A549 (cell line): ENCODE data around the gene SOX5. TPM values are rescaled to one million over a fixed set of nuclear protein-coding genes. Genes with fewer than 3 reads are reported as not detected.

ENCODE experiments used
- ATAC-seq, 2 experiments: fragments of 200-7000 bp in 1 of 2; fragments of >200 bp in 1 of 2; cut with Nextera tagmentation in 1 of 2; cut with Tn5 transposase in 1 of 2; 3 replicates each; pipeline versions ENCODE4 v1.8.0 to v1.9.1; 2018 to 2020; ENCODE audit warnings: mild to moderate bottlenecking in 1 of 2, moderate library complexity in 1 of 2
- CTCF ChIA-PET: fragments of 300-600 bp; sonication (Branson Sonifier 250); formaldehyde crosslinking; extraction: SDS; loops from one replicate; lab custom pipeline; 2021; ENCODE audit warnings: antibody characterized with exemption, inconsistent platforms; lab: Yijun Ruan, JAX
- POLR2A ChIA-PET: fragments of 350-600 bp; formaldehyde crosslinking; extraction: SDS; loops from one replicate; lab custom pipeline; 2021; ENCODE audit warnings: antibody characterized with exemption, inconsistent platforms; lab: Yijun Ruan, JAX
- DNase-seq, 2 experiments: peaks; one replicate each; pipeline versions ENCODE4 v3.0.0 to v3.0.0-alpha.2; 2011 to 2016; ENCODE audit warnings: low read depth in 1 of 2, low spot score in 1 of 2
- FAIRE-seq: peaks from 2 replicates; lab custom pipeline; 2011; peaks lifted over from hg19 to GRCh38; lab: Jason Lieb, UNC
- H3K27ac ChIP-seq, 2 experiments: fragments of >200 bp; sonication (Bioruptor Twin); formaldehyde crosslinking; 3 replicates each; pipeline ENCODE4 v1.5.1; 2016 to 2017
- H3K4me1 ChIP-seq: fragments of >200 bp; sonication (Bioruptor Twin); formaldehyde crosslinking; 3 replicates; pipeline ENCODE4 v1.6.1; 2016
- H3K4me2 ChIP-seq: fragments of >200 bp; sonication (Bioruptor Twin); formaldehyde crosslinking; 3 replicates; pipeline ENCODE4 v1.6.1; 2016
- H3K4me3 ChIP-seq: fragments of >200 bp; sonication (Bioruptor Twin); formaldehyde crosslinking; 3 replicates; pipeline ENCODE4 v1.5.1; 2016
- H3K9me3 ChIP-seq: fragments of >200 bp; sonication (Bioruptor Twin); formaldehyde crosslinking; 3 replicates; pipeline ENCODE4 v1.6.1; 2016
- CBX2 ChIP-seq: fragments of 200-600 bp; sonication (generic); IDR thresholded peaks from 2 replicates; pipeline ENCODE4 v1.6.1; 2016; ENCODE audit warnings: low read depth, mild to moderate bottlenecking, borderline replicate concordance
- CBX8 ChIP-seq: fragments of 200-600 bp; sonication (generic); IDR thresholded peaks from 2 replicates; pipeline ENCODE4 v1.6.1; 2016
- CEBPB ChIP-seq, 2 experiments: fragments of >200 bp in 1 of 2; sonication (Bioruptor Twin) in 1 of 2; formaldehyde crosslinking in 1 of 2; IDR thresholded peaks; 2 replicates each; pipeline ENCODE4 v1.6.1; 2012 to 2016
- CHD2 ChIP-seq: fragments of 150-350 bp; IDR thresholded peaks from 2 replicates; pipeline ENCODE4 v1.6.1; 2014; ENCODE audit warnings: low read length; ENCODE audit not compliant: partially characterized antibody
- CTCF ChIP-seq: fragments of >200 bp; sonication (Bioruptor Twin); formaldehyde crosslinking; IDR thresholded peaks from 3 replicates; pipeline ENCODE4 v1.5.1; 2016
- ELK1 ChIP-seq: fragments of 150-350 bp; IDR thresholded peaks from 2 replicates; pipeline ENCODE4 v1.6.1; 2014; ENCODE audit warnings: low read depth, mild to moderate bottlenecking, low read length
- FOSL2 ChIP-seq, 2 experiments: fragments of 450-650 bp in 1 of 2; fragments of >200 bp in 1 of 2; sonication (Bioruptor Twin) in 1 of 2; formaldehyde crosslinking; IDR thresholded peaks; 2 replicates each; pipeline versions ENCODE4 v1.5.0 to v1.6.1; 2016 to 2020; ENCODE audit warnings: mild to moderate bottlenecking in 1 of 2, moderate library complexity in 1 of 2
- HES2 ChIP-seq: fragments of >200 bp; sonication (Bioruptor Twin); formaldehyde crosslinking; IDR thresholded peaks from 2 replicates; pipeline ENCODE4 v1.6.1; 2016
- HOXA7 ChIP-seq: fragments of 250-450 bp; sonication (Bioruptor Pico); IDR thresholded peaks from 2 replicates; pipeline ENCODE4 v1.5.0; 2020; ENCODE audit warnings: mild to moderate bottlenecking, moderate library complexity
- HOXB5 ChIP-seq: fragments of 250-450 bp; sonication (Bioruptor Pico); IDR thresholded peaks from 2 replicates; pipeline ENCODE4 v1.5.0; 2020; ENCODE audit warnings: mild to moderate bottlenecking, moderate library complexity
- JUN ChIP-seq, 2 experiments: fragments of >200 bp; sonication (Bioruptor Twin); formaldehyde crosslinking; IDR thresholded peaks; 2 replicates in 1 of 2; 3 replicates in 1 of 2; pipeline ENCODE4 v1.6.1; 2016 to 2017
- JUNB ChIP-seq: fragments of >200 bp; sonication (Bioruptor Twin); formaldehyde crosslinking; IDR thresholded peaks from 2 replicates; pipeline ENCODE4 v1.6.1; 2016
- KDM1A ChIP-seq: fragments of 200-600 bp; sonication (generic); IDR thresholded peaks from 2 replicates; pipeline ENCODE4 v1.6.1; 2016; ENCODE audit warnings: low read depth, mild to moderate bottlenecking
- KDM5A ChIP-seq: fragments of 200-600 bp; sonication (generic); IDR thresholded peaks from 2 replicates; pipeline ENCODE4 v1.6.1; 2016; ENCODE audit warnings: antibody characterized with exemption, mild to moderate bottlenecking
- MAFK ChIP-seq: fragments of 450-650 bp; IDR thresholded peaks from 2 replicates; pipeline ENCODE4 v1.6.1; 2014; ENCODE audit not compliant: partially characterized antibody
- MAX ChIP-seq: IDR thresholded peaks from 2 replicates; pipeline ENCODE4 v1.6.1; 2012
- PBX3 ChIP-seq: IDR thresholded peaks from 2 replicates; pipeline ENCODE4 v1.6.1; 2012
- RAD21 ChIP-seq, 2 experiments: fragments of >200 bp in 1 of 2; sonication (Bioruptor Twin) in 1 of 2; formaldehyde crosslinking in 1 of 2; IDR thresholded peaks in 1 of 2; conservative IDR thresholded peaks in 1 of 2; 2 replicates in 1 of 2; 3 replicates in 1 of 2; pipeline ENCODE4 v1.6.1; 2012 to 2018; ENCODE audit warnings: inconsistent platforms in 1 of 2
- RCOR1 ChIP-seq: fragments of 150-350 bp; IDR thresholded peaks from 2 replicates; pipeline ENCODE4 v1.6.1; 2014; ENCODE audit warnings: antibody characterized with exemption, low read length, low read depth
- REST ChIP-seq: fragments of 200-600 bp; sonication (generic); IDR thresholded peaks from 2 replicates; pipeline ENCODE4 v1.6.1; 2016; ENCODE audit warnings: antibody characterized with exemption, mild to moderate bottlenecking, moderate library complexity
- RFX5 ChIP-seq: fragments of 450-650 bp; IDR thresholded peaks from 2 replicates; pipeline ENCODE4 v1.7.1; 2014; ENCODE audit warnings: antibody characterized with exemption, mild to moderate bottlenecking, moderate library complexity
- SMC3 ChIP-seq: fragments of >200 bp; sonication (Bioruptor Twin); formaldehyde crosslinking; IDR thresholded peaks from 3 replicates; pipeline ENCODE4 v1.6.1; 2018; ENCODE audit warnings: inconsistent platforms
- TFCP2L1 ChIP-seq: fragments of 250-450 bp; sonication (Bioruptor Pico); IDR thresholded peaks from 2 replicates; pipeline ENCODE4 v1.5.0; 2021; ENCODE audit warnings: mild to moderate bottlenecking
- TP53 ChIP-seq: fragments of 250-450 bp; sonication (Bioruptor Pico); IDR thresholded peaks from 2 replicates; pipeline ENCODE4 v1.5.0; 2021; ENCODE audit warnings: mild to moderate bottlenecking, moderate library complexity
- ZC3H11A ChIP-seq: fragments of 450-650 bp; IDR thresholded peaks from 2 replicates; pipeline ENCODE4 v1.6.1; 2014; ENCODE audit warnings: antibody characterized with exemption, mild to moderate bottlenecking
- ZFP36 ChIP-seq: fragments of 450-650 bp; IDR thresholded peaks from 2 replicates; pipeline ENCODE4 v1.6.1; 2014; ENCODE audit warnings: borderline replicate concordance; ENCODE audit not compliant: partially characterized antibody
- ZSCAN20 ChIP-seq: fragments of 250-450 bp; sonication (Bioruptor Pico); IDR thresholded peaks from 2 replicates; pipeline ENCODE4 v1.8.0; 2022; ENCODE audit warnings: mild to moderate bottlenecking, moderate library complexity
- WGBS: methylation state at CpG from one replicate; pipeline ENCODE4 v1.1.6; 2017; ENCODE audit errors: missing lambda C conversion rate; 5-methylcytosine and 5-hydroxymethylcytosine counted together
- polyA plus RNA-seq, 4 experiments: library from polyadenylated mRNA; depleted of rRNA in 3 of 4; stranded (reverse); fragments of >200 nt; fragmentation: RNase III in 1 of 4; extraction: RNeasy Plus Mini Kit Qiagen cat#74134 plus additional on column Dnase treatment in 1 of 4; gene quantifications; 2 replicates in 3 of 4; 3 replicates in 1 of 4; pipeline ENCODE4 v1.2.3, GENCODE V29; 2011 to 2017

The SOX5 gene
- polyA plus RNA-seq, 2 of the 4 experiments (the other 2 are of a cell fraction): not detected

- TF ChIP-seq ELK1: no peak
- TF ChIP-seq HES2: no peak
- TF ChIP-seq FOSL2 (IDR thresholded peaks at IDR 0.05): no peak
- TF ChIP-seq FOSL2 (CRISPR knock-in tag; IDR thresholded peaks at IDR 0.05): no peak
- no peak for TF ChIP-seq CEBPB (IDR thresholded peaks at IDR 0.05)
- no peak for TF ChIP-seq KDM5A
- no peak for TF ChIP-seq ZFP36
- no peak for TF ChIP-seq HOXA7 (CRISPR knock-in tag)
- no peak for TF ChIP-seq ZC3H11A
- TF ChIP-seq SMC3: no peak
- TF ChIP-seq RAD21 (conservative IDR thresholded peaks at IDR 0.05 in 1 of 2, IDR thresholded peaks at IDR 0.05 in 1 of 2): no peak
These were observed 115.4 kb downstream of the SOX5 start (continued) for GRCh38 chr12:23834076-23834475.

GRCh38 chr12:23831739-23832138 lies 117.7 kb downstream of the SOX5 start:
- H3K9me3 ChIP-seq: no peaks in the 10 kb centered on the region
- POLR2A ChIA-PET: no interaction called here
- CTCF ChIA-PET: no interaction called here
- ATAC-seq (no peak), DNase-seq (no peak), FAIRE-seq (no peak)
- no peaks in the 10 kb centered on the region for H3K4me1 ChIP-seq
- H3K4me3 ChIP-seq: no peak overlapping the region
- 30% methylated on average over 3 of the region's 3 CpGs for WGBS
- H3K4me2 ChIP-seq: no peak overlapping the region
- no peak overlapping the region for H3K27ac ChIP-seq
- TF ChIP-seq RCOR1 (no peak), ZSCAN20 (CRISPR knock-in tag) (no peak), PBX3 (no peak), CHD2 (no peak), HOXA7 (CRISPR knock-in tag) (no peak), RAD21 (conservative IDR thresholded peaks at IDR 0.05 in 1 of 2, IDR thresholded peaks at IDR 0.05 in 1 of 2) (no peak), CTCF (no peak), RFX5 (no peak), KDM1A (no peak), MAX (no peak), CEBPB (IDR thresholded peaks at IDR 0.05) (no peak), KDM5A (no peak), HOXB5 (CRISPR knock-in tag) (no peak), MAFK (no peak), TFCP2L1 (CRISPR knock-in tag) (no peak), SMC3 (no peak), CBX2 (no peak)

- H3K4me1 ChIP-seq: no peaks in the 10 kb centered on the region
- WGBS: 0% methylated on average over 2 of the region's 2 CpGs
- TF ChIP-seq JUN (IDR thresholded peaks at IDR 0.05) (no peak), HOXB5 (CRISPR knock-in tag) (no peak), TP53 (CRISPR knock-in tag) (no peak), RCOR1 (no peak), JUNB (no peak), ZFP36 (no peak), REST (no peak), CBX8 (no peak)
- H3K4me2 ChIP-seq: no peak overlapping the region
- H3K27ac ChIP-seq: no peak overlapping the region
- no peak for DNase-seq
- POLR2A ChIA-PET: no interaction called here
- no peaks in the 10 kb centered on the region for H3K9me3 ChIP-seq
- FAIRE-seq: no peak
- ATAC-seq: no peak
- H3K4me3 ChIP-seq: no peak overlapping the region
- CTCF ChIA-PET: no interaction called here
These were observed 119.3 kb downstream of the SOX5 start for GRCh38 chr12:23830210-23830609.
